ENCODE results near the gene TLK2.
"Not testable (repeated sequence)": the region's sequence is repeated elsewhere in the genome, so short reads cannot be mapped to it uniquely, and the experiment has no call there.

Gene TLK2

DNA sequence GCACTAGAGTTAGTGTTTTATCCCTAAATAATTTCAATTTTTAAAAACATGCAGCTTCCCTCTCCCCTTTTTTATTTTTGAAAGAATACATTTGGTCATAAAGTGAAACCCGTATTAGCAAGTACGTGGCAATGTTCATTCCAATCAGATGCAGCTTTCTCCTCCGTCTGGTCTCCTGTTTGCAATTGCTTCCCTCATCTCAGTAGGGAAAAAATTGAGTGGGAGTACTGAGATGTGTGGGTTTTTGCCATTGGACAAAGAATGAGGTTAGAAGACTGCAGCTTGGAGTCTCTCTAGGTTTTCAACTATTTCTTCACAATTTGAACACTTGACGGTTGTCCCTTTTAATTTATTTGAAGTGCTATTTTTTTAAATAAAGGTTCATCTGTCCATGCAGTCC is 134.5 kb downstream of the TLK2 start:
- not testable (repeated sequence) for H3K4me1 Mint-ChIP-seq; H3K27me3 Mint-ChIP-seq; H3K4me3 Mint-ChIP-seq; DNase-seq; H3K27ac Mint-ChIP-seq; ATAC-seq (replicated peaks); H3K9me3 Mint-ChIP-seq
- H3K36me3 Mint-ChIP-seq: peaks cover 30 to 50% of the 10 kb centered on the region in 2 donors

GRCh38 chr17:62614142-62614541 is 135.5 kb downstream of the TLK2 start:
- H3K4me3 Mint-ChIP-seq: no peak overlapping the region
- H3K27ac Mint-ChIP-seq: no peak overlapping the region
- peaks cover 34 to 48% of the 10 kb centered on the region in 2 donors for H3K36me3 Mint-ChIP-seq
- H3K4me1 Mint-ChIP-seq: peaks cover 0 to 5% of the 10 kb centered on the region in 2 donors
- H3K27me3 Mint-ChIP-seq: no peaks in the 10 kb centered on the region
- H3K9me3 Mint-ChIP-seq: no peaks in the 10 kb centered on the region
- DNase-seq (no peak), ATAC-seq (replicated peaks) (no peak)

- H3K9me3 Mint-ChIP-seq: no peaks in the 10 kb centered on the region
- DNase-seq (no peak), ATAC-seq (replicated peaks) (no peak)
- no peaks in the 10 kb centered on the region for H3K27me3 Mint-ChIP-seq
- H3K4me1 Mint-ChIP-seq: peaks cover 0 to 1% of the 10 kb centered on the region in 2 donors
- no peak overlapping the region for H3K4me3 Mint-ChIP-seq
- H3K27ac Mint-ChIP-seq: no peak overlapping the region
- H3K36me3 Mint-ChIP-seq: peaks cover 29 to 37% of the 10 kb centered on the region in 2 donors
These were observed 136.9 kb downstream of the TLK2 start for GRCh38 chr17:62615503-62615902.

GRCh38 chr17:62616993-62617893 is 138.6 kb downstream of the TLK2 start:
- H3K4me3 Mint-ChIP-seq: no peak overlapping the region
- DNase-seq (no peak), ATAC-seq (replicated peaks) (no peak)
- no peaks in the 10 kb centered on the region for H3K4me1 Mint-ChIP-seq
- H3K27me3 Mint-ChIP-seq: no peaks in the 10 kb centered on the region
- no peaks in the 10 kb centered on the region for H3K9me3 Mint-ChIP-seq
- H3K27ac Mint-ChIP-seq: peak overlapping the region; percentile 66
- peaks cover 25 to 30% of the 10 kb centered on the region in 2 donors for H3K36me3 Mint-ChIP-seq

- DNase-seq (no peak), ATAC-seq (replicated peaks) (no peak)
- Mint-ChIP-seq H3K4me1 (no peaks in the 10 kb centered on the region), H3K27me3 (no peaks in the 10 kb centered on the region), H3K27ac (no peak overlapping the region), H3K9me3 (no peaks in the 10 kb centered on the region), H3K36me3 (peaks cover 26 to 32% of the 10 kb centered on the region in 2 donors), H3K4me3 (no peak overlapping the region)
These were observed 139.4 kb downstream of the TLK2 start for GRCh38 chr17:62617894-62618472.

- peaks cover 26 to 34% of the 10 kb centered on the region in 2 donors for H3K36me3 Mint-ChIP-seq
- peak overlapping the region; percentile 25 for H3K27ac Mint-ChIP-seq
- H3K4me3 Mint-ChIP-seq: no peak overlapping the region
- H3K4me1 Mint-ChIP-seq: no peaks in the 10 kb centered on the region
- H3K27me3 Mint-ChIP-seq: no peaks in the 10 kb centered on the region
- no peak for DNase-seq
- H3K9me3 Mint-ChIP-seq: no peaks in the 10 kb centered on the region
- ATAC-seq (replicated peaks): no peak
These were observed 140.2 kb downstream of the TLK2 start for GRCh38 chr17:62618647-62619416.

- Mint-ChIP-seq H3K4me3 (no peak overlapping the region), H3K36me3 (peaks cover 24 to 32% of the 10 kb centered on the region in 2 donors), H3K9me3 (no peaks in the 10 kb centered on the region), H3K4me1 (no peaks in the 10 kb centered on the region), H3K27ac (peak overlapping the region; percentile 57), H3K27me3 (no peaks in the 10 kb centered on the region)
- ATAC-seq (replicated peaks) (peak in 1 of 2 donors; percentile 12), DNase-seq (no peak)
These were observed 141.0 kb downstream of the TLK2 start for GRCh38 chr17:62619417-62620155.

DNA sequence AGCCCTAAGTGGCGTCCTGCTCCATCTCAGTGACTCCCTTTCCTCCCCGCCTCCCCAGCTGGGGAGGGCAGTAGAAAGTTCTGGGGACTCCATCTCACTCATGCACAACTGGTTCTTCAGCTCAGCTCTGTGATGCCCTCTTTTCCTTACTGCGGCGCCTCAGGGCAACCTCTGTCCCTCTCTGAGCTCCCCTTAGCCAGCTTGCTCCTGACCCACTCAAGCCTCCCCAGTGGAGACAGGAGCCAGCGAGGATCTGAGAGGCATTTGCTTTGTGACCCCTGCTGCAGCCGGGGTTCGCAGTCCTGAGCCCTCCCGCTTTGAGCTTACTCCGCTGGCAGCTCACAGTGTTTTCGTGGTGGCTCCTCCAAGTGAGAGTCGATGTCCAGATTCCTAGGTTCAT is 142.6 kb downstream of the TLK2 start:
- Mint-ChIP-seq H3K36me3 (peaks cover 24 to 31% of the 10 kb centered on the region in 2 donors), H3K27ac (no peak overlapping the region), H3K4me1 (peaks cover 4 to 13% of the 10 kb centered on the region in 2 donors), H3K27me3 (peaks cover 4 to 6% of the 10 kb centered on the region in 2 donors), H3K9me3 (no peaks in the 10 kb centered on the region), H3K4me3 (no peak overlapping the region)
- ATAC-seq (replicated peaks) (no peak), DNase-seq (no peak)

DNA sequence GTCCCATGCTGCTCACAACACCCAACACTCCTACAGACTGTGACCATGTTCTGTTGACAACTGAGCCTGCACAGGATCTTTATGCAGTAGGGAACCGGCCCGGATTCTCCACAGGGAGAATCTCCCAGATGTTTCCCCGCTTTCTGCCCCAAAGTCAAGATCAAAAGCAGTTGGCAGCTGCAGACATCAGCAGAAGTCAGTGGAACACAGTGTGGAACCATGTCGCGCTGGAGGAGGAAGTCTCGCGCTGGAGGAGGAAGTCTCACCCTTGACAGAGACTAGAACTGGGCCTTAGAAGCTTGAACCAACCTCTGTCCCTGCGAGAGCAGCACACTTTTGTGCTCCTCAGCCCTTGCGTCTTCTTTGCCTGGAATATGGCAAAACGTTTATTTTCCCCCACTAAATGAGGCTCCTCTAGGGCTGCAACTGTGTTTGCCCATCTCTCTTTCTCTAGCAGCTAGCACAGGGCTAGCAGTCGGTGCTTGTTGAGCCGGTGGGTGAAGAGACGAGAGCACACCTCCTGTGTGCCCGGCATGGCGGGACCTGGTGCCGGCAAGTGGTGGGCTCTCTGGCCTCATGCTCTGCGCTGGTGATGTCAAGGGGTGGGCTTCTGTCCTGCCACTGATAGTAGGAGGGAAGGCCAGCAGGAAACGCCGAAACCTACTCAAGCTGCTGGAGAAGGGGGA is 146.7 kb downstream of the TLK2 start:
- H3K27me3 Mint-ChIP-seq: peaks cover 29 to 37% of the 10 kb centered on the region in 2 donors
- H3K27ac Mint-ChIP-seq: no peak overlapping the region
- H3K4me1 Mint-ChIP-seq: peaks cover 19 to 38% of the 10 kb centered on the region in 2 donors
- no peak overlapping the region for H3K4me3 Mint-ChIP-seq
- DNase-seq: no peak
- H3K9me3 Mint-ChIP-seq: no peaks in the 10 kb centered on the region
- H3K36me3 Mint-ChIP-seq: peaks cover 18 to 20% of the 10 kb centered on the region in 2 donors
- ATAC-seq (replicated peaks): no peak

DNA sequence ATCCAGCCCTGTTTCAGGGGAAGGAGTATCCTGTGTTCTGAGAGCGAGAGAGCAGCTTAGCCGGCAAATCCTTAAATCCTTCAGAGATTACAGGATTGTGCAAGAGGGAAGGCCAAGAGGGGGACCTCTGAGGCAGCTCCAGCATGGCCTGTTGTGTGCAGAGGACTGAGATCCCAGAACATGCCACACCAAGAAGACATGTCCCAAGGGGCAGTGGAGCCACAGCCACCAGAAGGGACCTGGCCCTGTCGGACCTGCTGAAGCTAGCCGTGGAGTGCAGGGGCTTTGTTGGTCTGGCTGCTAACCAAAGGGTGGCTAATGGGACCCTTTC is 147.2 kb downstream of the TLK2 start:
- Mint-ChIP-seq H3K27me3 (peaks cover 32 to 41% of the 10 kb centered on the region in 2 donors), H3K36me3 (peaks cover 18 to 20% of the 10 kb centered on the region in 2 donors), H3K9me3 (no peaks in the 10 kb centered on the region), H3K4me1 (peaks cover 19 to 38% of the 10 kb centered on the region in 2 donors), H3K27ac (no peak overlapping the region), H3K4me3 (peak overlapping the region in 1 of 2 donors; percentile 39)
- ATAC-seq (replicated peaks) (no peak), DNase-seq (no peak)

DNA sequence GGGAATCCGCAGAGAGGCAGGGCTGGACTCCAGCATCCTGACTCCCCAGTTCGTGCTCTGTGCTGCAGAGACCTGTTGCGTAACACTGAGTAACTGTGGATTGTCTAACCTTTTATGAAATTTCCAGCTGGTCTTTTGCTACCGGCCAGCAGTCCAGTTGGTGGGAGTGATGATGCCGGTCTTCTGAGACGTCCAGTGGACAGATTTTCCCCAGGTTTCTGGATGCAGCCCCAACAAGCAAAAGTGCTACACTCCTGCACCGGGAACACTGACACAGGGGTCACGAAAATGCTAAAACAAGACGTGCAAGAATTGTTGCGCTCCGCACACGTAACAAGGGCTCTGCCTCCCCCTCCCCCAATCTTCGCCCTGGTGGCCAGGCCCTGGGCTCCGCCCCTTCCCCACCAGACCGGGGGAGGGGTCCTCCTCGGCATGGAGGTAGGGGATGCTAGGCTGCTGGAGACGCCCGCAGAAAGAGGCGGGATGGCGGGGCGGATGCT is 148.1 kb downstream of the TLK2 start:
- peak; percentile 3 to 24 for ATAC-seq (replicated peaks)
- H3K4me1 Mint-ChIP-seq: peaks cover 19 to 38% of the 10 kb centered on the region in 2 donors
- peak overlapping the region; percentile 70 for H3K27ac Mint-ChIP-seq
- peak overlapping the region; percentile 85 to 99 for H3K4me3 Mint-ChIP-seq
- H3K9me3 Mint-ChIP-seq: no peaks in the 10 kb centered on the region
- H3K27me3 Mint-ChIP-seq: peaks cover 35 to 43% of the 10 kb centered on the region in 2 donors
- peaks cover 18 to 20% of the 10 kb centered on the region in 2 donors for H3K36me3 Mint-ChIP-seq
- peak; percentile 6 for DNase-seq

GRCh38 chr17:62627219-62627903 is 148.7 kb downstream of the TLK2 start, which contains the start of gene MRC2:
Gene MRC2, plus strand, starts transcription at chr17:62627670. Its CDS starts 133 bp downstream, at chr17:62627803.
- Mint-ChIP-seq H3K27me3 (peaks cover 39 to 48% of the 10 kb centered on the region in 2 donors), H3K9me3 (no peaks in the 10 kb centered on the region), H3K36me3 (peaks cover 18 to 21% of the 10 kb centered on the region in 2 donors), H3K27ac (peak within 1 kb of the TSS; percentile 74), H3K4me1 (peaks cover 19 to 38% of the 10 kb centered on the region in 2 donors), H3K4me3 (peak within 1 kb of the TSS; percentile 89 to 99)
- DNase-seq (peak; percentile 60), ATAC-seq (replicated peaks) (peak; percentile 72 to 76)
